ENCODE results near the gene TMEM72.

GRCh38 chr10:44947371-44948152, 36.4 kb downstream of the TMEM72 start:
- TF ChIP-seq CTCF (conservative IDR thresholded peaks at IDR 0.05; ENCODE audit: low read depth, low read length): no peak
- TF ChIP-seq EZH2 (IDR thresholded peaks at IDR 0.05; ENCODE audit: low read length, unreplicated experiment): no peak

Data from PC-3 (cell line).